Gastroesophageal sphincter (tissue), 3 donors: ENCODE measurements around the gene AKAP10.

Experiments
- EP300 ChIP-seq: sonication (generic); formaldehyde crosslinking; IDR thresholded peaks from one replicate; pipeline ENCODE4 v1.6.1; 2017; ENCODE audit warnings: antibody characterized with exemption, mild to moderate bottlenecking
- POLR2AphosphoS5 ChIP-seq: sonication (generic); formaldehyde crosslinking; IDR thresholded peaks from one replicate; pipeline ENCODE4 v1.6.1; 2017; ENCODE audit warnings: antibody characterized with exemption
- TF ChIP-seq, protein P1 (sequence below), 4 experiments: fragments of 200-600 bp in 2 of 4; fragments of 450-650 bp in 2 of 4; sonication (generic) in 1 of 4; IDR thresholded peaks; one replicate each; pipeline ENCODE4 v1.5.1; 2017 to 2019; ENCODE audit warnings: antibody characterized with exemption in 4 of 4, mild to moderate bottlenecking in 2 of 4, moderate library complexity in 2 of 4

DNA sequence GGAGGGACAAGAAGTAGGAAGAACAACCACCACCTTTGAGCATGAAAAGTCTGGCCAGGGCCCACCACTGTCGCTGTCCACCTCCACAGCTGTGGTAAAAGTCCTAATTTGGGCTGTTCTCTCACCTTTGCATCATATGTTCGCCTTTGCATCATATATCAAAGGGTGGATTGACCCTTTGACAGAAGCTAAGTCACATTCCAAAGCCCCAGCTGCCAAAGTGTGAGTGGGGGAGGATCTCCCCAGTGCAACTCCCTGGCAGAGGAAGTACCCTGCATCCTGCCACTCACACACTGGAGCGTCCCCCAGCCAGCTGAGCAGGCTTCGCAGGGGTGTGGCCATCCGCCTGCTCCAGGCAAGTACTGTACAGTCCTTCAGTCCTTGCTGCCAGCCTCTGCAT, 18.9 kb upstream of the AKAP10 start:
- TF ChIP-seq, protein P1, sequence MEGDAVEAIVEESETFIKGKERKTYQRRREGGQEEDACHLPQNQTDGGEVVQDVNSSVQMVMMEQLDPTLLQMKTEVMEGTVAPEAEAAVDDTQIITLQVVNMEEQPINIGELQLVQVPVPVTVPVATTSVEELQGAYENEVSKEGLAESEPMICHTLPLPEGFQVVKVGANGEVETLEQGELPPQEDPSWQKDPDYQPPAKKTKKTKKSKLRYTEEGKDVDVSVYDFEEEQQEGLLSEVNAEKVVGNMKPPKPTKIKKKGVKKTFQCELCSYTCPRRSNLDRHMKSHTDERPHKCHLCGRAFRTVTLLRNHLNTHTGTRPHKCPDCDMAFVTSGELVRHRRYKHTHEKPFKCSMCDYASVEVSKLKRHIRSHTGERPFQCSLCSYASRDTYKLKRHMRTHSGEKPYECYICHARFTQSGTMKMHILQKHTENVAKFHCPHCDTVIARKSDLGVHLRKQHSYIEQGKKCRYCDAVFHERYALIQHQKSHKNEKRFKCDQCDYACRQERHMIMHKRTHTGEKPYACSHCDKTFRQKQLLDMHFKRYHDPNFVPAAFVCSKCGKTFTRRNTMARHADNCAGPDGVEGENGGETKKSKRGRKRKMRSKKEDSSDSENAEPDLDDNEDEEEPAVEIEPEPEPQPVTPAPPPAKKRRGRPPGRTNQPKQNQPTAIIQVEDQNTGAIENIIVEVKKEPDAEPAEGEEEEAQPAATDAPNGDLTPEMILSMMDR (IDR thresholded peaks at IDR 0.05), result no peak
- TF ChIP-seq EP300 (no peak), POLR2AphosphoS5 (no peak)
